Left cardiac atrium (tissue), 4 donors: ENCODE data around the gene KCNMA1. TPM values are rescaled to one million over a fixed set of nuclear protein-coding genes. Genes with fewer than 3 reads are reported as not detected.
A peak's percentile ranks its signal among the peaks of the same experiment; 100 is the strongest.

Experiments used
- ATAC-seq, 2 donors: fragments of 200-7000 bp; cut with Tn5 transposase; one replicate each; pipeline ENCODE4 v1.9.1; 2020; ENCODE audit warnings: mild to moderate bottlenecking in 2 of 2, moderate library complexity in 2 of 2
- DNase-seq: peaks from one replicate; pipeline ENCODE4 v3.0.0-alpha.2; 2020
- intact Hi-C, 2 donors: fragments of 100-400 bp; cut with DNase I; formaldehyde crosslinking; loops; one replicate each; pipeline versions ENCODE4 v1.14.1 to v1.15.1; 2022 to 2023
- total RNA-seq, 2 donors: library from RNA; stranded (reverse); fragmentation: NEBNext Ultra II Directional; extraction: Animal tissue kit (Norgen Biotek cat#: 25700); gene quantifications; one replicate each; pipeline ENCODE4 v1.2.1, GENCODE V29; 2021
- donor health status: DM: no; HTN: yes; CAD: no.
- donor health status: DM: no; HTN: yes; CAD: no; lungs with severe emphysema.
- donor health status: DM: yes; HTN: yes; CAD: no.
- donor health status: Dilated cardiomyopathy.

The KCNMA1 gene
- total RNA-seq, 2 donors from 2014 or later, result 4.1 to 5.3 TPM

DNA sequence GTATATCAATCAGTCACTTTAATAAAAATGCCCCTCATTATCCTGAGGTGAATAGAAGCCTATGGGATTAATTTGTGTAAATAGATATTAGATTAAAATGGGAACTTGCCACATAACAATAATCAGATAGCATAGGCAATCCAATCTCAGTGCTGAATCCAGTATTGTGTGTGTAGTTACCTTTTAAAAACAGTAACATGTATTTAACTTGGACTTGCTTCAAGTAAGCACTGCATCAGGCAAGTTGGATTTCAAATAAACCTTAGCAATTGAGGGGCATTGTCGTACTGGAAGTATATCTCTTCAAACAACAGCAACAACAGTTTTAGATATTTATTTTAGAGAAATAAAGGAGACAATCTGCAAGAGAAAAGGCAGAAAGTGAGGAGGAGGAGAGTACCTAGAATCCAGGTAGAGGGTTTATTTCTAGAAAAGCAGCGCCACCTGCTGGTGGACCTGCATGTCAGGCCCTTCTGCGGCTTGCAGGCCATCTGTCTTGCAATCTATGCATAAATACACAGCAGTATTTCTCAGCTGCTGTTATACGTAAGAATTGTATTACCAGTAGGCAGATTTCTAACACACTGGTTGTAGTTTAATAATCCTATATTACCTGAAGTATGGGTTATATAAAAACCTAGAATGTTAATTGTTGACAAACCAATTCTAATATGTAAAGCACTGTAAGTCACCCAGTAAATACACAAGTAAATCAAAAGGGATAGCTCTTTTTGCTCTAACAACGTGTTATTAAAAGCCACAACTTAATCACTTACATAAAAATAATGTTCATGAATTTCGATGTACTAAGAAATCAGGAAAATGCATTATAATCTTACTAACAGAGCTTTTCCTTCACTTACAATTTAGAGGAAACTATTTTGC, 652.8 kb downstream of the KCNMA1 start:
- peak; percentile 64 for DNase-seq
- peak; percentile 77 to 84 for ATAC-seq
- intact Hi-C loops, result loop anchor here in 1 of 2 donors (5.0 to 10.0 kb wide), 2 partner anchors 210 to 432 kb away; no protein-coding TSS in a partner anchor

DNA sequence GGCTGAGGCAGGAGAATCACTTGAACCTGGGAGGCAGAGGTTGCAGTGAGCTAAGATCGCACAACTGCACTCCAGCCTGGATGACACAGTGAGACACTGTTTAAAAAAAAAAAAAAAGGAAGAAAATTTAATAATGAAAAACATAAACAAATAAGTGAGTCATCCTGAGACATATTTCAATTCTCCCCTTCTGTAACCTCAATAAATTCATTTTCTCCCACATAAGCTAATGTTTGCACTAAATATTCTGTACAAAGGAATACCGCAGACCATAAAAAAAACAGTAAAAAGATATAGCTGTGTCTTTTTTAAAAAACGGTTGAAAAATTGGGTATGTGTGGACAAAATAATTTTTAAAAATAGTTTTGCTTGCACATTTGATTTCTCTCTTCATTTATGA, 654.0 kb downstream of the KCNMA1 start:
- ATAC-seq, result no peak
- no peak for DNase-seq
- intact Hi-C loops, result loop anchor here in 1 of 2 donors (10.0 kb wide), 1 partner anchor 209 kb away; no protein-coding TSS in a partner anchor

DNA sequence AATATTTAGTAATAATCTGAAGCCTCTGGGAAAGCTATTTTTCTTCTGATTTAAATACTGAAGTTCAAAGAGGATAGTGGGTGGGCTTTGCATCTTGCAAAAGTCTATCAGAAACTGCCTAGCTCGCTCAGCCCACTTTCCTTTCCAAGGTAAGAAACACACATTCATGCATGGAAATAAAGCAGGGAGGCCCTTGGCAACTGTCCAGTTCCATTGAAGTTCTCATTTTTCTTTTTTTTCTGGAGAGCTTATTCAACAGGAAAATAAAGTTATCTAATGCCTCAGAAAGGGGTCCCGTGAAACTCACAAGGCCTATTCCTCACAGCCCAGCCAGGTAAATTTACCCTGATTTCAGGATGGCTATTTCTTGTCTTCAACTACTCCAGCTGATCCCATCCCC, 654.9 kb downstream of the KCNMA1 start:
- intact Hi-C loops, result loop anchor here in 1 of 2 donors (10.0 kb wide), 1 partner anchor 208 kb away; no protein-coding TSS in a partner anchor
- ATAC-seq (no peak), DNase-seq (no peak)

DNA sequence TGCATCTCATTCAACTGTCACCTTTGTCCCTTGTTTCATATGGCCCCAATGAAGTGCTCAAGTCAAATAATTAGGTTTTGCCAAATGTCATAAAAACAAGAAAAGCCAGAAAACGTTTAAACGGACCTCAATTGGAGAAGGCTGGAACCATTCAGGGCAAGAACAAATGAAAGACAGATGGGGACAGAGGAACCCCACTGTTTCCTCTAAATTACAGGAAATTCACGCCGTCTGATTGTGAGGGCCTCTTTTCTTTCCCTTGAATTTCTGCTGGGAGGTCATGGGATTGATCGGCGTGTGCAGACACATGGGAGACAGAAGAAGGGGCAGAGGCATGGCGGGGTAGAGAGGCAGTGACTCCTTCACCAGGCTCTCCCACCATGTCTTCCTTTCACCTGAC, 656.4 kb downstream of the KCNMA1 start:
- ATAC-seq, result no peak
- no peak for DNase-seq
- intact Hi-C loops, result loop anchor here in 1 of 2 donors (10.0 kb wide), 1 partner anchor 206 kb away; no protein-coding TSS in a partner anchor

DNA sequence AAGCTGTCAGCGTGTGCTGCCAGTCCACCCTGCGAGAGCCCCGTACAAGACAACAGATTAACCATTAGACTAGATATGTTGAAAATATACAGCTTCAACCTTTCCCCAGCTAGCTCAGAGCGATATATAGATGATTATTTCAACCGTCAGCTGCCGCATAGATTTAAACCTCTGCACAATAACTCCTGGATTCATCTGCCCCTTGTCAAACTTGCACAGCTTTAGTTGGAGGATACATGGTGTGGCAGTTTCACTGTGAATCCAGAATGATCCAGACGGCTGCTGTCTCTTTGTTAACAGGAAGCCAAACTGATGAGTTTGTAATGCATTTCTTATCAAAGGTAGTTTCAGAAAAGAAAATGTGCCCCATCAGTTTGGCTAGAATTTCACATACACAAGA, 659.7 kb downstream of the KCNMA1 start:
- DNase-seq (no peak), ATAC-seq (no peak)
- intact Hi-C loops, result no loop called here

DNA sequence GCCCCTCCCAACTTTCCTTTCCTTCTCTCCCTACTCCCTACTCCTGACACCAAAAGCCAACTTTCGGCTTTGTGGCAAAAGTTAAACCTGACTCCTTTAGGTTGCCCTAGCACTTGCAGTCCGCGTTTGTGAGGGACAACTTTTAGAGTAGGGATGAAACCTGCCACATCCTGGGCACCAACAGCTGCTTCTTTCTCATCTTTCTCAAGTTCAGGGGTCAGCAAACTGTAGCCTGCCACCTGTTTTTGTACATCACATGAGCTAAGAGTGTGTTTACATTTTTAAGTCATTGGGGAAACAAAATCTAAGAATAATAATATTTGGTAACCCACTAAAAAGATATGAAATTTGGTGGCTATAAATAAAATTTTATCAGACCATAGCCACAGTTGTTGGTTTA, 660.6 kb downstream of the KCNMA1 start:
- intact Hi-C loops, result no loop called here
- DNase-seq, result no peak
- no peak for ATAC-seq

DNA sequence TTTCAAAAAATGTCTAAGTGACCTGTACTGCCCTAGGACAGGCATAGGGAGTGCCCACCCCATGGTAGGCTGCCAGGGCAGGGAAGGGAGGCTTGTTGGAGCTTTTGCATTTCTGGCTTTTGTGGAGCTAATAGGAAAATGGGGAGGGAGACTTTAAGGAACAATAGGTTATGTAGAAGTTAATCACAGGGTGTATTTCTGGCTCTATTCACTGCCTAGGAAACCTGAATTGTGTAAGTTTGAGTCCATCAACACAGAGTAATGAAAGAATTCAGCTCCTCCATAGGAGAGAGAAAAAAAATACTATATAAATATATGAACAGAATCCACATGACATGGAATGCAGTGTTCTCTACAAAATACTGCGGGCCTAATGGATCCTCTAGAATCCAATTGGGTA, 661.5 kb downstream of the KCNMA1 start:
- no peak for ATAC-seq
- intact Hi-C loops, result no loop called here
- DNase-seq, result no peak

DNA sequence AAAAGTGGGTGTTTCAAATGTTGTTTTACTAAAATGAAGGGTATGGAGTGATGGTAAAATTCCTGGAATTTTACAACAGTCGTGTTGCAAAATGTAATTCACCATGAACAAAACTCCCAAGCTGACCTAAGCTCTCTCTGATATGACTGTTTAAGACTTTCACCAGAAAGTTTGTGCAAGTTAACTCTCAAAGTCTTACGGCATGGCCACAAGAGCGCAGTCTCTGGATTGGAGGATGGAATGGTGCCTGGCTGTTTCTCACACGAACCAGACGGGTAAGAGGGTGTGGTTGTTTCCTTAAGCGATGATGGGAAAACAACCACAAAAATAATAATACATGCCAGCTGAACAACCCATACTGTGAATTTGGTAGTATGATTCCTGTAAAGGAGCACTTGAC, 662.5 kb downstream of the KCNMA1 start:
- intact Hi-C loops, result no loop called here
- no peak for ATAC-seq

DNA sequence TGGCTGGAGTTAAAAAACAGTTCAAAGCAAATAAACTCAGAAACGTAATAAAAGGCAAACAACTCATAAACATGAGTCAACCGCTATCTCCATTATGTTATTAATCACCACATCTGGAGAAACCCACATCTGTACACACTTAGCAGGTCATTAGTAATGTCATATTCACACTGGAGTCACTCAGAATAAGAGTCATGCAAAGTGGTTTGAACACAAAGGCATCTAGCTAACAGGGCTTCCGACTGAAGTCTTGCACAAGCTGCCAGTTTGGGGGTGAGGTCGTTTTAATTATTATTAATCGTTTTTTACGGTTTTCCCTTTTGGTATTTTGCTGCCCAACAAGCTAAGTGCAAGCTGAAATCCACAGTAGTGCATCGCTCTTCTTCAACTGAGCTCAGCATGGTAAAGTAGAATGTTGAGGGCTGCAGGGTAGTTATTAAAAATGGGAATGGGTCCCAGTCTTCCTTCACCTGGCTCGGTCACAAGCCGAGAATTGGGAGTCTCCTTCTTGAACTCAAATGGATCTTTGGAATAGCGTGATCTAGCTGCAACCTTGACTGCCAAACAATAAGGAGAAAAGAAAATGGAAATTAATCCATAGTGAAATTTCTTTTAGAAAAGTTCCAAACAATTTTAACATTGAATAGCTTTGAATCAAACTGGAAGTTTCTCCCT, 663.5 kb downstream of the KCNMA1 start:
- ATAC-seq, result peak in 1 of 2 donors; percentile 38
- intact Hi-C loops, result no loop called here
- no peak for DNase-seq

More for the DNA sequence above, 662.5 kb downstream of the KCNMA1 start:
- no peak for DNase-seq

DNA sequence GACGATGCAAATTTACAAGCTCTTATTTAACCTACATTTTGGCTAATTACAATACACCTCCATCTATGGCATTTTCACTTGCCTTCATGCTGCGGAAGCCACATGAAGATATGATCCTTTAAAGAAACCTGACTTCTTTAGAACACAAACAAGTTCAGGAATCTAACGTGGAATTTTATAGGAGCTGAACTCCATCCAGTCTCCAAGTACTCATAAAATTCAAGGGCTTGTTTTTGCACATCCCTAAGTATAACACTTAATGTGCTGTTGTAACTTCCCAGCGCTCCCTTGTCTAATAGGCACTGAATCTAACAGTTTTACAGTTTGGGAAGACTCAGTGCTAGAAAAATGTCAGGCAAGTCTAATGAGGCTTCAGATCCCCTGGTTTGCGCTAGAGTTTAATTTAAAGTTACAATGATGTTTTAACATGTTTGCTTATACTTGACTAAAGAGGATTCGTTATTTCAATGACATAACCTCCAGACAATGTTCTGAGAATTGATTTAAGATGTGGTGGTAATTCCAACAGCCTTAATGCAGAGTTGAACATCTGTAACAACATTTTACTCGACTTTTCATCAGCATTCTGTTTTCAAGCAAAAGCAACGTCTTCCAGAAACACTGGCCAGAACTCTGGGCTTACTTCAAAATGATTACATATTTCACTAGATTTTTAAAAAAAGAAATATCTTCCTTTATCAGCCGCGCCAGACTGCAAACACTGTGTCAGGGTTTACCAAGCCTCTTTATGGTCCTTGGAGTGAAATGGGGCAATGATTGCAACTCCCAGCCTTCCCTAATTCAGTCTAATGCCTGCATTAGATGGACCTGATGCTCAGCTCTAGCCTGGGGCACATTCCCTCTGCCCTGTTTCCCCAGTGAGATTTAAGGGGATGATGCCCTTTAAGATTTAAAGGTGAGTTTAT, 664.3 kb downstream of the KCNMA1 start:
- DNase-seq (no peak), ATAC-seq (no peak)
- intact Hi-C loops, result no loop called here

DNA sequence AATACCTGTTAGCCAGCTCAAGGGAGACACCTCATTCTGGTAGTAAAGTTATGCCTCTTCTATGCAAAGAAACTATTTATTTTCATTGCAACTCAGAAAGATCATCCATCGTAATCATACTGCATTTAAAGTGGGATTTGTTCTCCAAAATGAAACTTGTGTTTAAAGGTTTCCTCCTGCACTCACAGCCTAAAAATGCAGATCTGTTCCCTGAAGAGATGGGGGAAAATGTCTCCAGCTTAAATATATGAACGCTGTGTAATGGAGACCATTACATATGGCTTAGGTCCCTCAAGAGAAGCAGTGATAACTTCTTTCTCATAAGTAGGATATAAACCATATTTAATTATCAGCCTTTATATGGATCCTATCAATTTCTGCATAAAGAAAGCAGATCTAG, 665.1 kb downstream of the KCNMA1 start:
- ATAC-seq (no peak), DNase-seq (no peak)
- intact Hi-C loops, result no loop called here

DNA sequence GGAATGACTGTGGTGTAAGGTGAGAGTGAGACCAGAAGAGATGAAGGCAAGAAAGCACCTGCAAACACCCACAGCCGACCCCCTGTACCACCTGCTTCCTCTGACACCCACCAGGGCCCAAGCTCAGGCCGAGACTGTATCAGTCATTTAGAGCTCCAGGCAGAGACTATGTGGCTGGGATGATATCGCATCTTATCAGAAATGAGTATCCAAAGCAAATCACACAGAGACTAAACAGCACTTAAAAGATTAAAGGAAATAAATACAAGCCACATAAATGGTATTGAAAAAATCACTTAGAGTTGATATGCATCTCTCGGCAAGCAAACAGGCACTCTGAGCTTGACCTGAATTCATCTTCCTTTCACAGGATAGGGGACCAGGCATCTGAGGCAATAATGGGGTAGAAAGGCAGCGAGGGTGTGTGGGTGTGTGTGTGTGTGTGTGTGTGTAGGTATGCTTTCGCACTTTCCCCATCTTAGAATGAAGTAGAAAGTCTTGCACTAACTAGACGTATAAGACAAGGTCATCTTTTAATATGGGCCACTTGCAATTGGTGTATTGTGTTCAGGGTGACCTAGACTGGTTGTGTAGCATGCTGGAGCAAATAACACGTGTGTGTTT, 665.9 kb downstream of the KCNMA1 start:
- no peak for DNase-seq
- no peak for ATAC-seq
- intact Hi-C loops, result no loop called here

DNA sequence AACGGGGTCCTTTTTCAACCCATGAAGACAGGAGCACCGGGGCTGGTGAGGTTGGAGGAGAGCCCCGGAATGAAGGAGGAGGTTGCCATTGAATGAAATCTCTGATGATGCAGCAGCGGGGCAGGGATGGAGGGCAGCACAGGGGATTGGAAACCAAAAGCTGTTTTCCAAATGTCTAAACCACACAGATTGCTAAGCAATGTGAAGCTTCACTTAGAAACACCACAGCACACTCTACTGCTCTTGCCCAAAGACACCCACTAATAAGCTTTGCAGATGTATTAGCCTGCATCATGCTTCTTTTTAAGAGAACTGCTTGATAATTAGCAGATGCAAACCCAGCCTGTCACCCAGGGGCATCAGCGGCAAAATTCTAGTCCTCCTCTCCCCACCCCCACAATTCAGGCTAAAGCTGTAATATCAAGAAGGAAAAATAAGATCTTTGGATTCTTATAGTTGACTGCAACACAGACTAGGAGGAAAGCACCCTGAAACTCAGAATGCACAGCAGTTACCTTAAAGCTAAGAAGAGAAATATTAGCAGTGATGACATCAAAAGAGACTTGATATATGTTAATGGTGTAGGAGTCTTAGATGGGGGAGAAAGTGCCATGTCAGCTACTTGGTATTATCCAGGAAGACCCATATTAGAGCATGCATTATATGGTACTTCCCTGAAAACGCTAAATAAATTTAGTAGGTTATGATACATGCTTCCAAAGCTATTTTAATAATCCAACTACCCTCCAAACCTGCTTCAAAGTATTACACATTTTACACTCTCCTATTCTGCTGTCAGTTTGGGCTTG, 666.7 kb downstream of the KCNMA1 start:
- no peak for ATAC-seq
- DNase-seq, result no peak
- intact Hi-C loops, result no loop called here

DNA sequence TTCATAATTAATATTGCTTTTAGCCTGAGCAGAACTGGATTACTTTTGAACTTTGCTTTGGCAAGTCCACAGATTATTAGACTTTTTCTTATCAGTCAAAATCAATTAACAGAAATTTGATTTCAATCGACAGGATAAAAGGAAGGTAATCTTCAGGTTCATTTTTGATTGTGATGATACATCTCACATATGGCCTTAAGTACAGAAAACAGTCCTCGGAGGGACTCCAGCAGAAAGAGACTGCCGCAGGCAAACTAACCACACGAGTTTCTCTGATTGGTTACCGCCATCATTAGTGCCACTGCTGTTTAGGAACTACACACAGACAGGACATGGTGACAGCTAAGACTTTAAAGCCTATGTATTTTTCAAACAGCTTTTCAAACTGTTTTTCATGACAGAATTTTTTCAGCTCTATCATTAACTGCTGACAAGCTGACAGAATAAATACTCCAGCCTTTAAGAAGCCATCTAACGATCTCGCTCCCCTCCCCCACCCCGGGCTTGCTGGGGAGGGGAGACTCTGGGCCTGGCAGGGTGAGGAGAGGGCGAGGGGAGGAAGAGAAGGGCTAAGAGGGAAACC, 668.2 kb downstream of the KCNMA1 start:
- ATAC-seq (no peak), DNase-seq (no peak)
- intact Hi-C loops, result no loop called here

DNA sequence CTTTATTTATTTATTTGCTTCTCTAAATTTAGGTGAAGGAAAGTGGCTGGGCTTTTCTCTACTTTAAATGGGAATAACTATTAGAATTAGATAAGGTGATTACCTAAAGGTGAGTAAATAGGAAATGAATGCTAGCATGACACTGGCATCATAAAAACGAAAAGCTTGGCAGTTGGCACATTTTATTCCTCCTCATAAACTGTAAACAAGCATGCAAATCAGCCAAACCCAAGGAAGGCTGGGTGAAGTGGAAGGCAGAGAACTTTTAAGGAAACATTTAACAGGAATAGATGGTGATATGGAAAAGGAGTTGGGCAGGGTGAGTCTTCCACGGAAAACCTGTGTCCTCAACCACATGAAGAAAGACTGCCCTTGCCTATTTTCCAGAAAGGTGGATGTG, 669.1 kb downstream of the KCNMA1 start:
- DNase-seq, result no peak
- ATAC-seq, result no peak
- intact Hi-C loops, result no loop called here

DNA sequence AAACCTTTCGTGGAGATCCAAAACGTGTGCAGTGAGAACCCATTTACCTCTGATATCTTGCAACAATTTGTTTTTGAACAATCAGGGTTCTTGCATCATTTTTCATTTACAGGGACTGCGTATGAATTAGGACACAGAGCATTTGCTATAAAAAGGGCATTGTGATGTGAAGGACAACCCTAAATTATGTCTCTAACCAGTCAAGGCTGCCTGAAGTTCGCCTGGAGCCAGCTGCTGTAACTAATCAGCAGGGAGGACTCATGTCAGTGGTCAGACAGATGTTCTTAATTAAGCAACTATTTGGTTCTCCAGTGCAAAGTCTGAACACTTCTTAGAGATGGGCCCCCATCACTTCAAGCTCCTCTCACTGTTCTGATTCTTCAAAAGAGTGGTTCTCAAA, 674.8 kb downstream of the KCNMA1 start:
- intact Hi-C loops, result no loop called here
- no peak for DNase-seq
- no peak for ATAC-seq

DNA sequence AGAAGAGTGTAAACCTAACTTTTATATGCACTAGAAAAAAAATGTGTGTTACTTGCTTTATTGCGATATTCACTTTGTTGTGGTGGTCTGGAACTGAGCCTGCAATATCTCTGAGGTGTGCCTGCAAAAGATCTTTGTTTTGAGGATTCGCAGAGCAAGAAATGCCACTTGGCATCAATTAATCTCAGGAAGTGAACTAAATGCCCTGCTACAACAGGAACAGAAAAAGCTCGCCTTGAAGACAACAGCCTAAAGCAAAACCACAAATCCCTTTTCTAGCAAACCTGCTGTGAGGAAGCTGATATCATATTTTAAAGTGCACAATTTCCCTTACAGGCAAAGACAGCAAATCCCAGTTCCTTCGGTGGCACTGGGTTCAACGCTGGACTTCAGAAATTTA, 675.8 kb downstream of the KCNMA1 start:
- intact Hi-C loops, result no loop called here
- DNase-seq (no peak), ATAC-seq (no peak)

DNA sequence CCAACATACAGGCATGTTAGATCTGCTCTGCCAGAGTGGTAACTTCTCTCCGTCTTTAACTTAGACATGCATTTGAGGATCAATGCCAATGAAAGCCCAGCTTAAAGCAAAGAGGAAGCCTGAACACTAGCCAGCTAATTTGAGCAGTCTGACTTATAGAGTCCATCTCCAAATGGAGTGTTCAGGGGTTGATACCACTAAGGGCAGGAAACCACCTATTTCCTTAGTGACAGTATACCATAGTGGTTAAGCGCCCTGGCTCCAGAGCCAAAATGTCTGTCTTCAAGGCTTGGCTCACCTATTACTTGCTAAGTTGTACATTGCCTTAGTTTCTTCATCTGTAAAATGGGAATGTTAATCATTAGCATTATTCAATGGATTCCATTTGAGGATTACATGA, 678.5 kb downstream of the KCNMA1 start:
- intact Hi-C loops, result no loop called here
- ATAC-seq, result no peak
- no peak for DNase-seq
